OCI-LY1 (cell line): ENCODE data around the gene LBH.

Experiments
- H2AFZ ChIP-seq: fragments of 200-600 bp; sonication (generic), shearing (Covaris generic); 2 replicates; pipeline ENCODE4 v1.6.0; 2014; ENCODE audit warnings: antibody characterized with exemption, mild to moderate bottlenecking, low read length
- H3F3A ChIP-seq: fragments of 200-600 bp; sonication (generic), shearing (Covaris generic); 2 replicates; pipeline ENCODE4 v1.6.0; 2014; ENCODE audit warnings: mild to moderate bottlenecking, antibody characterized with exemption, low read length, moderate library complexity; ENCODE audit not compliant: insufficient read depth
- H3K27ac ChIP-seq: fragments of 200-600 bp; sonication (generic); 2 replicates; pipeline ENCODE4 v1.5.1; 2014; ENCODE audit warnings: low read length, mixed run types, mild to moderate bottlenecking, low read depth; ENCODE audit not compliant: poor library complexity, severe bottlenecking
- H3K27me3 ChIP-seq: fragments of 200-600 bp; sonication (generic); 2 replicates; pipeline ENCODE4 v1.6.0; 2014; ENCODE audit warnings: antibody characterized with exemption, mild to moderate bottlenecking, low read length, moderate library complexity; ENCODE audit not compliant: insufficient read depth
- H3K36me3 ChIP-seq: fragments of 200-600 bp; sonication (generic); 2 replicates; pipeline ENCODE4 v1.6.1; 2014; ENCODE audit warnings: mild to moderate bottlenecking, antibody characterized with exemption, low read length, moderate library complexity, mixed read lengths; ENCODE audit not compliant: insufficient read depth
- H3K4me1 ChIP-seq: fragments of 200-600 bp; sonication (generic); 2 replicates; pipeline ENCODE4 v1.5.1; 2014; ENCODE audit warnings: mild to moderate bottlenecking, low read length, moderate library complexity; ENCODE audit not compliant: insufficient read depth, severe bottlenecking
- H3K4me2 ChIP-seq: fragments of 200-600 bp; sonication (generic), shearing (Covaris generic); 2 replicates; pipeline ENCODE4 v1.6.1; 2014; ENCODE audit warnings: low read length
- H3K4me3 ChIP-seq: fragments of 200-600 bp; sonication (generic); 2 replicates; pipeline ENCODE4 v1.5.1; 2014; ENCODE audit warnings: low read length, low read depth, mild to moderate bottlenecking, mixed read lengths; ENCODE audit not compliant: poor library complexity, severe bottlenecking
- H3K79me2 ChIP-seq: fragments of 200-600 bp; shearing (Covaris generic); 2 replicates; pipeline ENCODE4 v1.6.1; 2016; ENCODE audit warnings: mixed run types, low read length, mixed read lengths; ENCODE audit not compliant: insufficient read depth
- H3K9ac ChIP-seq: fragments of 200-600 bp; sonication (generic), shearing (Covaris generic); 2 replicates; pipeline ENCODE4 v1.6.1; 2014; ENCODE audit warnings: mild to moderate bottlenecking, low read length, mixed read lengths
- H3K9me2 ChIP-seq: fragments of 200-600 bp; sonication (generic), shearing (Covaris generic); 2 replicates; pipeline ENCODE4 v1.6.1; 2014; ENCODE audit warnings: low read depth, mild to moderate bottlenecking, low read length, mixed read lengths
- H3K9me3 ChIP-seq: fragments of 200-600 bp; shearing (Covaris generic); 2 replicates; pipeline ENCODE4 v1.6.1; 2014; ENCODE audit warnings: low read length, mixed read lengths
- H4K20me1 ChIP-seq: fragments of 200-600 bp; sonication (generic), shearing (Covaris generic); 2 replicates; pipeline ENCODE4 v1.6.0; 2016; ENCODE audit warnings: mild to moderate bottlenecking, low read length; ENCODE audit not compliant: insufficient read depth
- CTCF ChIP-seq: fragments of 200-600 bp; sonication (generic), shearing (Covaris generic); IDR thresholded peaks from 2 replicates; pipeline ENCODE4 v1.5.1; 2017; ENCODE audit warnings: mild to moderate bottlenecking, antibody characterized with exemption, low read length, moderate library complexity, mixed read lengths
- EZH2 ChIP-seq: fragments of 200-600 bp; sonication (generic), shearing (Covaris generic); IDR thresholded peaks from 2 replicates; pipeline ENCODE4 v1.8.0; 2017; ENCODE audit warnings: borderline replicate concordance, mixed run types, mild to moderate bottlenecking, antibody characterized with exemption, low read length, moderate library complexity, mixed read lengths

LBH gene

GRCh38 chr2:30287190-30287840, 56.0 kb downstream of the LBH start:
- Histone ChIP-seq H3K27me3 (no peaks in the 10 kb centered on the region), H3K4me2 (no peak overlapping the region), H4K20me1 (no peaks in the 10 kb centered on the region), H3K9ac (no peak overlapping the region), H3K4me3 (no peak overlapping the region), H3K36me3 (no peaks in the 10 kb centered on the region), H3K4me1 (peaks cover 15% of the 10 kb centered on the region), H3K9me2 (no peaks in the 10 kb centered on the region), H2AFZ (no peak overlapping the region), H3K9me3 (no peaks in the 10 kb centered on the region), H3K27ac (no peak overlapping the region), H3F3A (no peaks in the 10 kb centered on the region), H3K79me2 (no peaks in the 10 kb centered on the region)
- TF ChIP-seq CTCF (no peak), EZH2 (no peak)

- no peak overlapping the region for H2AFZ ChIP-seq
Measured at GRCh38 chr2:30287857-30288513, 56.7 kb downstream of the LBH start.

GRCh38 chr2:30288561-30288960, 57.2 kb downstream of the LBH start:
- Histone ChIP-seq H3K9me2 (no peaks in the 10 kb centered on the region), H3K27me3 (no peaks in the 10 kb centered on the region), H3K79me2 (no peaks in the 10 kb centered on the region), H3K4me3 (peak overlapping the region; percentile 10), H3K27ac (no peak overlapping the region), H4K20me1 (no peaks in the 10 kb centered on the region), H3K9ac (no peak overlapping the region), H3F3A (no peaks in the 10 kb centered on the region), H3K36me3 (no peaks in the 10 kb centered on the region), H2AFZ (no peak overlapping the region), H3K4me2 (peak overlapping the region; percentile 48), H3K9me3 (no peaks in the 10 kb centered on the region), H3K4me1 (peaks cover 15% of the 10 kb centered on the region)
- no peak for TF ChIP-seq CTCF
- TF ChIP-seq EZH2, result no peak

More at GRCh38 chr2:30287857-30288513, 56.7 kb downstream of the LBH start:
- Histone ChIP-seq H4K20me1 (no peaks in the 10 kb centered on the region), H3K27me3 (no peaks in the 10 kb centered on the region), H3K27ac (peak overlapping the region; percentile 34), H3K36me3 (no peaks in the 10 kb centered on the region), H3F3A (no peaks in the 10 kb centered on the region), H3K4me2 (peak overlapping the region; percentile 48), H3K9ac (no peak overlapping the region), H3K4me1 (peaks cover 15% of the 10 kb centered on the region), H3K79me2 (no peaks in the 10 kb centered on the region), H3K9me3 (no peaks in the 10 kb centered on the region), H3K4me3 (peak overlapping the region; percentile 10), H3K9me2 (no peaks in the 10 kb centered on the region)
- TF ChIP-seq CTCF (no peak), EZH2 (no peak)
